GM12878 (cell line): ENCODE results near the gene SLC4A1. TPM values are rescaled to one million over a fixed set of nuclear protein-coding genes. Genes with fewer than 3 reads are reported as not detected.

Experiments
- CBX3 ChIP-seq: fragments of 200-600 bp; sonication (generic); IDR thresholded peaks from 2 replicates; pipeline ENCODE4 v1.6.1; 2016; ENCODE audit warnings: low read depth, borderline replicate concordance
- CEBPB ChIP-seq, 2 experiments: fragments of 150-350 bp in 1 of 2; IDR thresholded peaks; 2 replicates each; pipeline ENCODE4 v1.6.1; 2012 to 2014; ENCODE audit warnings: low read depth in 2 of 2, low read length in 2 of 2, borderline replicate concordance in 1 of 2, inconsistent platforms in 1 of 2
- CHD2 ChIP-seq: IDR thresholded peaks from 2 replicates; pipeline ENCODE4 v1.6.1; 2011; ENCODE audit warnings: low read depth, low read length, improper control_type of control experiment, borderline replicate concordance
- HDGF ChIP-seq: fragments of 450-650 bp; IDR thresholded peaks from 2 replicates; pipeline ENCODE4 v1.6.1; 2016; ENCODE audit warnings: antibody characterized with exemption
- JUND ChIP-seq: IDR thresholded peaks from 2 replicates; pipeline ENCODE4 v1.6.1; 2012; ENCODE audit warnings: low read depth, mild to moderate bottlenecking, low read length, improper control_type of control experiment, moderate library complexity
- MAX ChIP-seq: IDR thresholded peaks from 2 replicates; pipeline ENCODE4 v1.6.1; 2012; ENCODE audit warnings: low read depth, low read length, improper control_type of control experiment
- MTA3 ChIP-seq: IDR thresholded peaks from 2 replicates; pipeline ENCODE4 v1.6.1; 2012; ENCODE audit warnings: low read length, inconsistent platforms, borderline replicate concordance
- MXI1 ChIP-seq: fragments of 150-350 bp; IDR thresholded peaks from 2 replicates; pipeline ENCODE4 v1.6.1; 2011; ENCODE audit warnings: low read depth, mild to moderate bottlenecking, inconsistent platforms, low read length, improper control_type of control experiment
- MYC ChIP-seq: IDR thresholded peaks from 2 replicates; pipeline ENCODE4 v1.6.1; 2011; ENCODE audit warnings: mild to moderate bottlenecking, low read length, moderate library complexity, inconsistent platforms; ENCODE audit not compliant: insufficient read depth, insufficient replicate concordance, insufficient read length, severe bottlenecking
- NRF1 ChIP-seq: conservative IDR thresholded peaks from 2 replicates; pipeline ENCODE4 v1.6.1; 2011; ENCODE audit warnings: mild to moderate bottlenecking, low read depth, low read length, improper control_type of control experiment
- POLR2AphosphoS2 ChIP-seq: IDR thresholded peaks from 2 replicates; pipeline ENCODE4 v1.6.1; 2011; ENCODE audit warnings: low read depth, mild to moderate bottlenecking, low read length, improper control_type of control experiment, moderate library complexity
- SMAD5 ChIP-seq: IDR thresholded peaks from 2 replicates; pipeline ENCODE4 v1.6.1; 2016; ENCODE audit warnings: antibody characterized with exemption, low read depth
- SREBF1 ChIP-seq: IDR thresholded peaks from 2 replicates; pipeline ENCODE4 v1.6.1; 2012; ENCODE audit warnings: mild to moderate bottlenecking, low read length
- SUPT20H ChIP-seq: IDR thresholded peaks from 2 replicates; pipeline ENCODE4 v1.6.1; 2011; ENCODE audit warnings: low read depth, mild to moderate bottlenecking, low read length, moderate library complexity, borderline replicate concordance; ENCODE audit not compliant: control insufficient read depth
- TBL1XR1 ChIP-seq: IDR thresholded peaks from 2 replicates; pipeline ENCODE4 v1.6.1; 2012; ENCODE audit warnings: low read depth, low read length, improper control_type of control experiment
- ZBTB4 ChIP-seq: fragments of 450-650 bp; formaldehyde crosslinking; IDR thresholded peaks from 2 replicates; pipeline ENCODE4 v1.4.0; 2022; ENCODE audit warnings: mild to moderate bottlenecking, moderate library complexity
- polyA plus RNA-seq, 11 experiments: library from polyadenylated mRNA; depleted of rRNA in 4 of 11; unstranded in 6 of 11; stranded (reverse) in 5 of 11; fragments of >200 nt; fragmentation: Nextera tagmentation in 4 of 11; fragmentation: Illumina TruSeq in 1 of 11; extraction: Ambion mirVana in 4 of 11; extraction: Trizol in 1 of 11; gene quantifications; 1 replicate in 1 of 11; 2 replicates in 10 of 11; pipeline versions ENCODE4 v1.2.1 to v1.2.3, GENCODE V29; 2011 to 2016; ENCODE audit warnings: inconsistent platforms in 2 of 11, missing spikeins in 2 of 11, low read depth in 1 of 11
- total RNA-seq, 4 experiments: library from RNA; depleted of rRNA in 3 of 4; stranded (reverse); fragments of >200 nt in 3 of 4; fragmentation: Illumina TruSeq in 1 of 4; extraction: Trizol in 1 of 4; gene quantifications; 2 replicates each; pipeline versions ENCODE4 v1.2.1 to v1.2.3, GENCODE V29; 2013 to 2021
- TF ChIP-seq, protein P1 (sequence below): fragments of 450-650 bp; IDR thresholded peaks from 2 replicates; pipeline ENCODE4 v1.6.1; 2017; ENCODE audit warnings: antibody characterized with exemption, mild to moderate bottlenecking, moderate library complexity
- TF ChIP-seq, protein P2 (sequence below): IDR thresholded peaks from 2 replicates; pipeline ENCODE4 v1.6.1; 2012; ENCODE audit warnings: low read depth, low read length, improper control_type of control experiment
- TF ChIP-seq, protein P3 (sequence below): fragments of 450-650 bp; IDR thresholded peaks from 2 replicates; pipeline ENCODE4 v1.6.1; 2017; ENCODE audit warnings: mild to moderate bottlenecking, low read depth, inconsistent platforms; ENCODE audit not compliant: poor library complexity, severe bottlenecking

The SLC4A1 gene
- total and polyA plus RNA-seq, 10 of the 15 experiments (the other 5 are each of a cell fraction or from before 2014, with no cell fraction given): 0.03 TPM; not detected in 9

DNA sequence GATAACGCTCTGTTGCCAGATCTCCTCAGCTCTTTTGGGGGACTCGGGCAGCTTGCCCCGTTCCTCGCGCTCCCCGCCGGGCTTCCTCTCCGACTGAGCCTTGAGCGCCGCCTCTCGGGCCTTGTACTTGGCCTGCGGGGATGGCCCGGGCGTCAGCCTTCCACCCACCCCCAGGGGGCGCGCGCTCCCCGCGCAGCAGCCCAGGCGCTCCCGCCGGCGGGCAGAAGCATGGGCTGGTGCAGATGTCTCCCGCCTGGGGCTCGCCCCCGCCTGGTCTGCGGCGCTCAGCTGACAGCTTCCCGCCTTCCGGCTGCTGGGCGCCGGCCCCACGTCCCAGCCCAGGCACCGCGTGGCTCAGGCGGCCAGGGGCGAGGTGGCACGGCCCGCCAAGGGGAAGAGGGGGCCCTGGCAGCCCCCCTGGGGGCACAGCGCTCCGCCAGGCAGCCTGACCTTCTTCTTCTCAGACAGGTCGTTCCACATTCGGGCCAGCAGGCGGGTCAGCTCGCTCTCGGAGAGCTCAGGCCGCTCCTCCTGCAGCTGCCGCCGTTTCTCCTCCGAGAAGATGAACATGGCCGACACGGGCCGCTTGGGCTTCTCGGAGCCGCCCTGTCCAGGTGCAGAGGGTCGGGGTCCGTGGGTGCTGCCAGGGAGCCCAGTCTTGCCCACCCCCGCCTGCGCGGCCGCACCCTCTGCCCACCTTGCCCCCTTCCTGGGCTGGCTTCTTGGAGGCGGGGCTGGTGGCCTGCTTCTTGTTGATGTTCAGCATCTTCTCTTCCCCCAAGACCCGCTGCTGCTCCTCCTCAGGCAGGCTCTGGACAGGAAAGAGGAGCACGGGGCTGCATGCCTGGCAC is 57.4 kb downstream of the SLC4A1 start (continued):
- TF ChIP-seq, protein P1, sequence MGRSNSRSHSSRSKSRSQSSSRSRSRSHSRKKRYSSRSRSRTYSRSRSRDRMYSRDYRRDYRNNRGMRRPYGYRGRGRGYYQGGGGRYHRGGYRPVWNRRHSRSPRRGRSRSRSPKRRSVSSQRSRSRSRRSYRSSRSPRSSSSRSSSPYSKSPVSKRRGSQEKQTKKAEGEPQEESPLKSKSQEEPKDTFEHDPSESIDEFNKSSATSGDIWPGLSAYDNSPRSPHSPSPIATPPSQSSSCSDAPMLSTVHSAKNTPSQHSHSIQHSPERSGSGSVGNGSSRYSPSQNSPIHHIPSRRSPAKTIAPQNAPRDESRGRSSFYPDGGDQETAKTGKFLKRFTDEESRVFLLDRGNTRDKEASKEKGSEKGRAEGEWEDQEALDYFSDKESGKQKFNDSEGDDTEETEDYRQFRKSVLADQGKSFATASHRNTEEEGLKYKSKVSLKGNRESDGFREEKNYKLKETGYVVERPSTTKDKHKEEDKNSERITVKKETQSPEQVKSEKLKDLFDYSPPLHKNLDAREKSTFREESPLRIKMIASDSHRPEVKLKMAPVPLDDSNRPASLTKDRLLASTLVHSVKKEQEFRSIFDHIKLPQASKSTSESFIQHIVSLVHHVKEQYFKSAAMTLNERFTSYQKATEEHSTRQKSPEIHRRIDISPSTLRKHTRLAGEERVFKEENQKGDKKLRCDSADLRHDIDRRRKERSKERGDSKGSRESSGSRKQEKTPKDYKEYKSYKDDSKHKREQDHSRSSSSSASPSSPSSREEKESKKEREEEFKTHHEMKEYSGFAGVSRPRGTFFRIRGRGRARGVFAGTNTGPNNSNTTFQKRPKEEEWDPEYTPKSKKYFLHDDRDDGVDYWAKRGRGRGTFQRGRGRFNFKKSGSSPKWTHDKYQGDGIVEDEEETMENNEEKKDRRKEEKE: no peak
- no peak for TF ChIP-seq SMAD5
- TF ChIP-seq JUND: no peak
- no peak for TF ChIP-seq ZBTB4 (CRISPR knock-in tag)
- TF ChIP-seq CHD2: peak; percentile 41; the same call in 1 of the 2 replicates
- TF ChIP-seq SREBF1: no peak
- TF ChIP-seq SUPT20H: no peak
- TF ChIP-seq MAX: peak; percentile 77
- TF ChIP-seq HDGF: no peak
- no peak for TF ChIP-seq NRF1
- no peak for TF ChIP-seq CBX3
- no peak for TF ChIP-seq POLR2AphosphoS2
- TF ChIP-seq MTA3: no peak; the same call in 1 of the 2 replicates
- peak; percentile 69; the same call in 1 of the 2 replicates for TF ChIP-seq MXI1
- TF ChIP-seq TBL1XR1: no peak
- TF ChIP-seq, protein P2, sequence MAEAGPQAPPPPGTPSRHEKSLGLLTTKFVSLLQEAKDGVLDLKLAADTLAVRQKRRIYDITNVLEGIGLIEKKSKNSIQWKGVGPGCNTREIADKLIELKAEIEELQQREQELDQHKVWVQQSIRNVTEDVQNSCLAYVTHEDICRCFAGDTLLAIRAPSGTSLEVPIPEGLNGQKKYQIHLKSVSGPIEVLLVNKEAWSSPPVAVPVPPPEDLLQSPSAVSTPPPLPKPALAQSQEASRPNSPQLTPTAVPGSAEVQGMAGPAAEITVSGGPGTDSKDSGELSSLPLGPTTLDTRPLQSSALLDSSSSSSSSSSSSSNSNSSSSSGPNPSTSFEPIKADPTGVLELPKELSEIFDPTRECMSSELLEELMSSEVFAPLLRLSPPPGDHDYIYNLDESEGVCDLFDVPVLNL: peak; percentile 59; the same call in 1 of the 2 replicates
- TF ChIP-seq MYC: peak; percentile 76
- TF ChIP-seq, protein P3, sequence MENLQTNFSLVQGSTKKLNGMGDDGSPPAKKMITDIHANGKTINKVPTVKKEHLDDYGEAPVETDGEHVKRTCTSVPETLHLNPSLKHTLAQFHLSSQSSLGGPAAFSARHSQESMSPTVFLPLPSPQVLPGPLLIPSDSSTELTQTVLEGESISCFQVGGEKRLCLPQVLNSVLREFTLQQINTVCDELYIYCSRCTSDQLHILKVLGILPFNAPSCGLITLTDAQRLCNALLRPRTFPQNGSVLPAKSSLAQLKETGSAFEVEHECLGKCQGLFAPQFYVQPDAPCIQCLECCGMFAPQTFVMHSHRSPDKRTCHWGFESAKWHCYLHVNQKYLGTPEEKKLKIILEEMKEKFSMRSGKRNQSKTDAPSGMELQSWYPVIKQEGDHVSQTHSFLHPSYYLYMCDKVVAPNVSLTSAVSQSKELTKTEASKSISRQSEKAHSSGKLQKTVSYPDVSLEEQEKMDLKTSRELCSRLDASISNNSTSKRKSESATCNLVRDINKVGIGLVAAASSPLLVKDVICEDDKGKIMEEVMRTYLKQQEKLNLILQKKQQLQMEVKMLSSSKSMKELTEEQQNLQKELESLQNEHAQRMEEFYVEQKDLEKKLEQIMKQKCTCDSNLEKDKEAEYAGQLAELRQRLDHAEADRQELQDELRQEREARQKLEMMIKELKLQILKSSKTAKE: no peak
- TF ChIP-seq CEBPB (IDR thresholded peaks at IDR 0.05; ENCODE audit: borderline replicate concordance in 1 of 2, low read depth in 2 of 2, low read length in 2 of 2): no peak
